GM23338 (cell line): ENCODE results near the gene PGP. TPM values are rescaled to one million over a fixed set of nuclear protein-coding genes. Genes with fewer than 3 reads are reported as not detected.
A peak's percentile ranks its signal among the peaks of the same experiment; 100 is the strongest.

ENCODE experiments used
- ATAC-seq: fragments of 200-7000 bp; cut with Tn5 transposase; 3 replicates; pipeline ENCODE4 v1.9.1; 2020
- DNase-seq: peaks from one replicate; pipeline ENCODE4 v3.0.0-alpha.2; 2015; ENCODE audit warnings: low spot score
- H2AFZ ChIP-seq: fragments of 200-600 bp; sonication (generic); 2 replicates; pipeline ENCODE4 v1.8.0; 2016; ENCODE audit warnings: antibody characterized with exemption, mild to moderate bottlenecking, moderate library complexity
- H3F3A ChIP-seq: fragments of 200-600 bp; sonication (generic); replicated peaks from 2 replicates; pipeline ENCODE4 v1.8.0; 2017; ENCODE audit warnings: antibody characterized with exemption, mixed run types, low read depth
- H3K27ac ChIP-seq: fragments of 200-600 bp; sonication (generic); 2 replicates; pipeline ENCODE4 v1.6.1; 2016; ENCODE audit warnings: low read depth
- H3K27me3 ChIP-seq: fragments of 200-600 bp; sonication (generic); 2 replicates; pipeline ENCODE4 v1.8.0; 2016; ENCODE audit warnings: mild to moderate bottlenecking, mixed run types, moderate library complexity; ENCODE audit not compliant: insufficient read depth
- H3K36me3 ChIP-seq: fragments of 200-600 bp; sonication (generic); 2 replicates; pipeline ENCODE4 v1.8.0; 2016; ENCODE audit warnings: mild to moderate bottlenecking; ENCODE audit not compliant: insufficient read depth
- H3K4me1 ChIP-seq: fragments of 200-600 bp; sonication (generic); 2 replicates; pipeline ENCODE4 v1.8.0; 2016; ENCODE audit warnings: mild to moderate bottlenecking, moderate library complexity; ENCODE audit not compliant: insufficient read depth
- H3K4me2 ChIP-seq: fragments of 200-600 bp; sonication (generic); 2 replicates; pipeline ENCODE4 v1.7.1; 2017; ENCODE audit warnings: mixed run types
- H3K4me3 ChIP-seq: fragments of 200-600 bp; sonication (generic); 2 replicates; pipeline ENCODE4 v1.6.1; 2016; ENCODE audit warnings: mixed run types
- H3K79me2 ChIP-seq: fragments of 200-600 bp; sonication (generic); replicated peaks from 2 replicates; pipeline ENCODE4 v1.8.0; 2017; ENCODE audit warnings: mild to moderate bottlenecking; ENCODE audit not compliant: insufficient read depth
- H3K9me2 ChIP-seq: fragments of 200-600 bp; sonication (generic); 2 replicates; pipeline ENCODE4 v1.8.0; 2017; ENCODE audit not compliant: insufficient read depth
- H4K20me1 ChIP-seq: fragments of 200-600 bp; sonication (generic); replicated peaks from 2 replicates; pipeline ENCODE4 v1.8.0; 2017; ENCODE audit warnings: mild to moderate bottlenecking; ENCODE audit not compliant: insufficient read depth
- H3K27ac Mint-ChIP-seq: 2 replicates; pipeline ENCODE4 v1.8.0; 2020; ENCODE audit warnings: inconsistent platforms, mild to moderate bottlenecking, moderate library complexity, mixed read lengths
- H3K27me3 Mint-ChIP-seq: 3 replicates; pipeline ENCODE4 v1.8.0; 2022; ENCODE audit warnings: low read depth, mild to moderate bottlenecking, moderate library complexity, mixed read lengths, inconsistent platforms; ENCODE audit not compliant: insufficient read depth, poor library complexity
- H3K36me3 Mint-ChIP-seq: 3 replicates; pipeline ENCODE4 v1.8.0; 2021; ENCODE audit warnings: low read depth, mild to moderate bottlenecking, inconsistent platforms, moderate library complexity, mixed read lengths
- H3K4me1 Mint-ChIP-seq: 3 replicates; pipeline ENCODE4 v1.8.0; 2020; ENCODE audit warnings: mild to moderate bottlenecking, inconsistent platforms, mixed read lengths
- H3K4me3 Mint-ChIP-seq: 3 replicates; pipeline ENCODE4 v1.8.0; 2021; ENCODE audit warnings: moderate library complexity, mild to moderate bottlenecking, inconsistent platforms, mixed read lengths
- H3K9me3 Mint-ChIP-seq: 3 replicates; pipeline ENCODE4 v1.8.0; 2020; ENCODE audit warnings: moderate library complexity, mild to moderate bottlenecking, inconsistent platforms, mixed read lengths
- CREB1 ChIP-seq: fragments of 250-450 bp; sonication (Bioruptor Pico); IDR thresholded peaks from 2 replicates; pipeline ENCODE4 v1.5.0; 2020; ENCODE audit warnings: low read depth, mild to moderate bottlenecking, moderate library complexity
- EZH2 ChIP-seq: fragments of 200-600 bp; sonication (generic); IDR thresholded peaks from one replicate; pipeline ENCODE4 v1.8.0; 2017; ENCODE audit warnings: antibody characterized with exemption, mild to moderate bottlenecking, low read depth; ENCODE audit not compliant: unreplicated experiment
- EZH2phosphoT487 ChIP-seq: fragments of 200-600 bp; sonication (generic); IDR thresholded peaks from one replicate; pipeline ENCODE4 v1.8.1; 2018; ENCODE audit warnings: antibody characterized with exemption; ENCODE audit not compliant: unreplicated experiment
- JUNB ChIP-seq: IDR thresholded peaks from one replicate; pipeline ENCODE4 v1.6.1; 2016; ENCODE audit warnings: antibody characterized with exemption; ENCODE audit not compliant: unreplicated experiment
- NANOG ChIP-seq: IDR thresholded peaks from 2 replicates; pipeline ENCODE4 v1.6.1; 2016; ENCODE audit warnings: antibody characterized with exemption, borderline replicate concordance
- POLR2AphosphoS5 ChIP-seq: IDR thresholded peaks from 2 replicates; pipeline ENCODE4 v1.6.1; 2016; ENCODE audit warnings: antibody characterized with exemption, low read depth
- STAT1 ChIP-seq: IDR thresholded peaks from one replicate; pipeline ENCODE4 v1.6.1; 2016; ENCODE audit warnings: antibody characterized with exemption; ENCODE audit not compliant: unreplicated experiment
- ZNF114 ChIP-seq: fragments of 250-450 bp; sonication (Bioruptor Pico); IDR thresholded peaks from 2 replicates; pipeline ENCODE4 v1.5.0; 2020; ENCODE audit warnings: mild to moderate bottlenecking, moderate library complexity
- ZNF331 ChIP-seq: fragments of 250-450 bp; sonication (Bioruptor Pico); IDR thresholded peaks from 2 replicates; pipeline ENCODE4 v1.5.0; 2020; ENCODE audit warnings: low read depth, mild to moderate bottlenecking, moderate library complexity
- polyA plus RNA-seq: library from polyadenylated mRNA; unstranded; fragments of >200 nt; fragmentation: Nextera tagmentation; extraction: Ambion mirVana; gene quantifications from 2 replicates; pipeline ENCODE4 v1.2.1, GENCODE V29; 2016
- total RNA-seq: library from RNA; depleted of rRNA; stranded (reverse); fragments of >200 nt; shearing (Covaris generic); gene quantifications from 2 replicates; pipeline ENCODE4 v1.2.3, GENCODE V29; 2014
- TF ChIP-seq, protein P1 (sequence below): IDR thresholded peaks from 2 replicates; pipeline ENCODE4 v1.6.1; 2016; ENCODE audit warnings: antibody characterized with exemption
- TF ChIP-seq, protein P2 (sequence below), 2 experiments: fragments of 200-600 bp in 1 of 2; sonication (generic) in 1 of 2; conservative IDR thresholded peaks; 2 replicates each; pipeline versions ENCODE4 v1.5.1 to v1.6.1; 2016 to 2017; ENCODE audit warnings: antibody characterized with exemption in 2 of 2, low read depth in 2 of 2, mild to moderate bottlenecking in 2 of 2, moderate library complexity in 1 of 2

The PGP gene
- total and polyA plus RNA-seq, 2 experiments from 2014 or later, result 44.4 to 80.3 TPM

DNA sequence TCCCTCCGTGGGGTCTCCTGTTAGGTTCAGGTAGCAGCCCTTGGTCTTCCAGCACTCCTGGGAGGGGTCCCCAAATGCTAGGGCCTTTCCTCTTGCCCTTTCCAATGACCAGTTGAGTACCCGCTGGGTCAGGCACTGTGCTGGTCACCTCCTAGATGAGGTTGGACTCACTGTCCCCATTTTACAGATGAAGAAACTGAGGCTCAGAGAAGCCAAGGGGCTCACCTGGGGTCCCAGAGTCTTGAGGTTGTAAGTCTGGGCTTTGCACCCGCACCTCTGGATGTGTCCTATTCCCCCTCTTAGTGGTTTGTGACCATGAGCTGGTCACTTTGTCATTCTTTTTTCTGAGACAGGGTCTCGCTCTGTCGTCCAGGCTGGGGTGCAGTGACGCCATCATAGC lies 16.9 kb downstream of the PGP start (continued):
- TF ChIP-seq ZNF331 (CRISPR knock-in tag), result no peak
- TF ChIP-seq, protein P1, sequence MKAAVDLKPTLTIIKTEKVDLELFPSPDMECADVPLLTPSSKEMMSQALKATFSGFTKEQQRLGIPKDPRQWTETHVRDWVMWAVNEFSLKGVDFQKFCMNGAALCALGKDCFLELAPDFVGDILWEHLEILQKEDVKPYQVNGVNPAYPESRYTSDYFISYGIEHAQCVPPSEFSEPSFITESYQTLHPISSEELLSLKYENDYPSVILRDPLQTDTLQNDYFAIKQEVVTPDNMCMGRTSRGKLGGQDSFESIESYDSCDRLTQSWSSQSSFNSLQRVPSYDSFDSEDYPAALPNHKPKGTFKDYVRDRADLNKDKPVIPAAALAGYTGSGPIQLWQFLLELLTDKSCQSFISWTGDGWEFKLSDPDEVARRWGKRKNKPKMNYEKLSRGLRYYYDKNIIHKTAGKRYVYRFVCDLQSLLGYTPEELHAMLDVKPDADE, result no peak
- TF ChIP-seq POLR2AphosphoS5, result no peak
- TF ChIP-seq EZH2phosphoT487, result no peak
- no peak for TF ChIP-seq CREB1
- no peak for TF ChIP-seq JUNB

DNA sequence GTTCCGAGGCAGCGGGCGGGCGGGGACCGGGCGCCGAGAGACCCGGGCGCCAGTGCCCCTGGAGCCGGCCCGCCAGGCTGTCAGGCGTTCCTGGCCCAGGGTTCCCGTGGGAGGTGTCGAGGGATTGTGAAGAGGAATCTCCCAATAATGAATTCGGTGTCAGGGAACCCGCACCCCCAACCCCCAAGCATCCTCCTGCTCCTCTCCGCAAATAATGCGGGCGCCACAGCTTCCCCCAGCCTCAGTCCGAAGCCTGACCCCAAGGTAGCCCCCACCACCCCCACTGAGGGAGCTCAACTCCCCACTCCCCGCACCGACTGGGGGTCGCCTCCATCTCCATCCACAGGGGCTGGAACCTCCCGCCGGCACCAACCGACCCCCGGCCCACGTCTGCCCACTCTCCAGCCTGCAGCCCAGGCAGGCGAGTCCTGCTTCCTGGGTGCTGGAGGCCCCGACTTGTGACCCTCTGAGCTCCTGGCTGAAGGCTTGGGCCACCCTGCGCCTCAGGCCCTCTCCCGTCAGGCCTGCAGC lies 17.6 kb downstream of the PGP start:
- Mint-ChIP-seq H3K4me1 (no peaks in the 10 kb centered on the region), H3K27ac (no peak overlapping the region), H3K36me3 (no peaks in the 10 kb centered on the region; the same call in 2 of the 3 replicates), H3K4me3 (peak overlapping the region; percentile 63), H3K27me3 (peaks cover 33% of the 10 kb centered on the region), H3K9me3 (no peaks in the 10 kb centered on the region)
- Histone ChIP-seq H3K27me3 (peaks cover 52% of the 10 kb centered on the region), H3K4me3 (peak overlapping the region; percentile 53), H3K36me3 (no peaks in the 10 kb centered on the region), H2AFZ (peak overlapping the region; percentile 74), H3K9me2 (no peaks in the 10 kb centered on the region), H3K4me1 (no peaks in the 10 kb centered on the region; the same call in 1 of the 2 replicates), H3K27ac (no peak overlapping the region), H3K4me2 (peak overlapping the region; percentile 81), H4K20me1 (no peaks in the 10 kb centered on the region), H3F3A (no peaks in the 10 kb centered on the region), H3K79me2 (no peaks in the 10 kb centered on the region)
- TF ChIP-seq STAT1, result no peak
- TF ChIP-seq ZNF114, result no peak
- no peak for TF ChIP-seq POLR2AphosphoS5
- TF ChIP-seq, protein P2, sequence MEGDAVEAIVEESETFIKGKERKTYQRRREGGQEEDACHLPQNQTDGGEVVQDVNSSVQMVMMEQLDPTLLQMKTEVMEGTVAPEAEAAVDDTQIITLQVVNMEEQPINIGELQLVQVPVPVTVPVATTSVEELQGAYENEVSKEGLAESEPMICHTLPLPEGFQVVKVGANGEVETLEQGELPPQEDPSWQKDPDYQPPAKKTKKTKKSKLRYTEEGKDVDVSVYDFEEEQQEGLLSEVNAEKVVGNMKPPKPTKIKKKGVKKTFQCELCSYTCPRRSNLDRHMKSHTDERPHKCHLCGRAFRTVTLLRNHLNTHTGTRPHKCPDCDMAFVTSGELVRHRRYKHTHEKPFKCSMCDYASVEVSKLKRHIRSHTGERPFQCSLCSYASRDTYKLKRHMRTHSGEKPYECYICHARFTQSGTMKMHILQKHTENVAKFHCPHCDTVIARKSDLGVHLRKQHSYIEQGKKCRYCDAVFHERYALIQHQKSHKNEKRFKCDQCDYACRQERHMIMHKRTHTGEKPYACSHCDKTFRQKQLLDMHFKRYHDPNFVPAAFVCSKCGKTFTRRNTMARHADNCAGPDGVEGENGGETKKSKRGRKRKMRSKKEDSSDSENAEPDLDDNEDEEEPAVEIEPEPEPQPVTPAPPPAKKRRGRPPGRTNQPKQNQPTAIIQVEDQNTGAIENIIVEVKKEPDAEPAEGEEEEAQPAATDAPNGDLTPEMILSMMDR (conservative IDR thresholded peaks at IDR 0.05; ENCODE audit: low read depth in 2 of 2), result no peak
- no peak for TF ChIP-seq CREB1
- TF ChIP-seq, protein P1, result no peak
- no peak for TF ChIP-seq NANOG
- TF ChIP-seq ZNF331 (CRISPR knock-in tag), result no peak
- TF ChIP-seq EZH2, result no peak
- ATAC-seq (peak; percentile 4; the same call in 2 of the 3 replicates), DNase-seq (no peak)
